MM.1S (cell line): Measurements from ENCODE around the gene DNAJC8.

Experiments used
- DNase-seq: peaks from one replicate; pipeline ENCODE4 v3.0.0-alpha.2; 2015
- H2AFZ ChIP-seq: fragments of 300-600 bp; sonication (generic); 2 replicates; pipeline ENCODE4 v1.6.0; 2016; ENCODE audit warnings: antibody characterized with exemption, low read length
- H3F3A ChIP-seq: fragments of 300-600 bp; sonication (generic); 2 replicates; pipeline ENCODE4 v1.6.1; 2016; ENCODE audit warnings: mild to moderate bottlenecking, antibody characterized with exemption, low read length, moderate library complexity, mixed read lengths; ENCODE audit not compliant: insufficient read depth
- H3K27ac ChIP-seq: fragments of 300-600 bp; sonication (generic); 2 replicates; pipeline ENCODE4 v1.5.1; 2016; ENCODE audit warnings: mild to moderate bottlenecking, low read length
- H3K27me3 ChIP-seq: fragments of 300-600 bp; sonication (generic); replicated peaks from 2 replicates; pipeline ENCODE4 v1.6.0; 2016; ENCODE audit warnings: low read length; ENCODE audit not compliant: insufficient read depth
- H3K36me3 ChIP-seq: fragments of 300-600 bp; sonication (generic); replicated peaks from 2 replicates; pipeline ENCODE4 v1.6.1; 2016; ENCODE audit warnings: mild to moderate bottlenecking, low read length, mixed read lengths; ENCODE audit not compliant: insufficient read depth
- H3K4me1 ChIP-seq: fragments of 300-600 bp; sonication (generic); 2 replicates; pipeline ENCODE4 v1.6.1; 2016; ENCODE audit warnings: low read length, mixed read lengths
- H3K4me2 ChIP-seq: fragments of 300-600 bp; sonication (generic); 2 replicates; pipeline ENCODE4 v1.6.0; 2016; ENCODE audit warnings: low read depth, low read length
- H3K4me3 ChIP-seq: fragments of 300-600 bp; sonication (generic); 2 replicates; pipeline ENCODE4 v1.5.1; 2016; ENCODE audit warnings: low read length, mixed read lengths
- H3K79me2 ChIP-seq: fragments of 300-600 bp; sonication (generic); 2 replicates; pipeline ENCODE4 v1.6.1; 2016; ENCODE audit warnings: mixed run types, low read length, mixed read lengths
- H3K9ac ChIP-seq: fragments of 300-600 bp; sonication (generic); 2 replicates; pipeline ENCODE4 v1.6.1; 2016; ENCODE audit warnings: low read length, mixed read lengths
- H3K9me2 ChIP-seq: fragments of 300-600 bp; sonication (generic); replicated peaks from 2 replicates; pipeline ENCODE4 v1.6.1; 2016; ENCODE audit warnings: mild to moderate bottlenecking, low read length, mixed read lengths; ENCODE audit not compliant: insufficient read depth
- H3K9me3 ChIP-seq: fragments of 300-600 bp; sonication (generic); replicated peaks from 2 replicates; pipeline ENCODE4 v1.6.1; 2016; ENCODE audit warnings: mild to moderate bottlenecking, low read length, mixed read lengths; ENCODE audit not compliant: insufficient read depth
- H4K20me1 ChIP-seq: fragments of 300-600 bp; sonication (generic); 2 replicates; pipeline ENCODE4 v1.6.1; 2016; ENCODE audit warnings: mild to moderate bottlenecking, low read length, moderate library complexity, mixed read lengths; ENCODE audit not compliant: insufficient read depth
- CTCF ChIP-seq: fragments of 300-600 bp; sonication (generic); IDR thresholded peaks from 2 replicates; pipeline ENCODE4 v1.5.1; 2016; ENCODE audit warnings: antibody characterized with exemption, low read length, mixed read lengths
- EZH2 ChIP-seq: fragments of 300-600 bp; sonication (generic); optimal IDR thresholded peaks from 2 replicates; pipeline ENCODE3; 2017; ENCODE audit warnings: low read depth, mild to moderate bottlenecking, antibody characterized with exemption, low read length, mixed read lengths
- EZH2phosphoT487 ChIP-seq: fragments of 300-600 bp; sonication (generic); IDR thresholded peaks from 2 replicates; pipeline ENCODE4 v1.6.1; 2018; ENCODE audit warnings: antibody characterized with exemption, low read length

The DNAJC8 gene

GRCh38 chr1:28229089-28229488 is 3.7 kb downstream of the DNAJC8 start:
- Histone ChIP-seq H3K4me1 (no peaks in the 10 kb centered on the region), H3K4me2 (no peak overlapping the region), H3K9ac (no peak overlapping the region), H3K9me2 (no peaks in the 10 kb centered on the region), H2AFZ (no peak overlapping the region), H3K36me3 (peaks cover 15% of the 10 kb centered on the region; the same call in 1 of the 2 replicates), H4K20me1 (0 out of 2 replicates have a peak, but pooled peaks cover 3% of the 10 kb centered on the region), H3K27me3 (no peaks in the 10 kb centered on the region), H3K4me3 (no peak overlapping the region), H3K9me3 (no peaks in the 10 kb centered on the region), H3F3A (no peaks in the 10 kb centered on the region; the same call in 1 of the 2 replicates), H3K79me2 (peaks cover 62% of the 10 kb centered on the region), H3K27ac (no peak overlapping the region)
- no peak for DNase-seq
- TF ChIP-seq EZH2phosphoT487 = no peak
- TF ChIP-seq EZH2 = no peak
- TF ChIP-seq CTCF = no peak

- H3K36me3 ChIP-seq = no peaks in the 10 kb centered on the region; the same call in 1 of the 2 replicates
- H3K4me1 ChIP-seq = no peaks in the 10 kb centered on the region
- TF ChIP-seq CTCF (no peak), EZH2 (no peak), EZH2phosphoT487 (no peak)
- no peaks in the 10 kb centered on the region for H3K9me2 ChIP-seq
- H3K4me3 ChIP-seq = no peak overlapping the region
- no peak for DNase-seq
- no peak overlapping the region for H3K9ac ChIP-seq
- no peaks in the 10 kb centered on the region for H3K27me3 ChIP-seq
- H3F3A ChIP-seq = 0 out of 2 replicates have a peak, but pooled peaks cover 3% of the 10 kb centered on the region
- H3K9me3 ChIP-seq = no peaks in the 10 kb centered on the region
- H3K4me2 ChIP-seq = no peak overlapping the region
- no peak overlapping the region for H3K27ac ChIP-seq
- no peak overlapping the region for H2AFZ ChIP-seq
- peaks cover 21% of the 10 kb centered on the region for H3K79me2 ChIP-seq
- no peaks in the 10 kb centered on the region; the same call in 1 of the 2 replicates for H4K20me1 ChIP-seq
These were observed 19.5 kb downstream of the DNAJC8 start for GRCh38 chr1:28213315-28213714.

- Histone ChIP-seq H3K27ac (no peak overlapping the region), H3K9ac (no peak overlapping the region)
- TF ChIP-seq EZH2 (no peak), EZH2phosphoT487 (no peak), CTCF (no peak)
These were observed 23.1 kb downstream of the DNAJC8 start for GRCh38 chr1:28209700-28210099.

More at GRCh38 chr1:28209700-28210099, 23.1 kb downstream of the DNAJC8 start:
- Histone ChIP-seq H3K4me2 (no peak overlapping the region), H3K4me1 (no peaks in the 10 kb centered on the region), H3K79me2 (peaks cover 12% of the 10 kb centered on the region; the same call in 1 of the 2 replicates), H3K4me3 (no peak overlapping the region), H3F3A (0 out of 2 replicates have a peak, but pooled peaks cover 3% of the 10 kb centered on the region), H3K9me3 (no peaks in the 10 kb centered on the region), H3K27me3 (no peaks in the 10 kb centered on the region), H3K9me2 (no peaks in the 10 kb centered on the region), H4K20me1 (no peaks in the 10 kb centered on the region; the same call in 1 of the 2 replicates), H2AFZ (no peak overlapping the region), H3K36me3 (no peaks in the 10 kb centered on the region; the same call in 1 of the 2 replicates)
- no peak for DNase-seq
